ENCODE data around the gene INHBC. TPM values are rescaled to one million over a fixed set of nuclear protein-coding genes. Genes with fewer than 3 reads are reported as not detected.

The INHBC gene
- total RNA-seq, 1 donor from 2014 or later, result not detected

DNA sequence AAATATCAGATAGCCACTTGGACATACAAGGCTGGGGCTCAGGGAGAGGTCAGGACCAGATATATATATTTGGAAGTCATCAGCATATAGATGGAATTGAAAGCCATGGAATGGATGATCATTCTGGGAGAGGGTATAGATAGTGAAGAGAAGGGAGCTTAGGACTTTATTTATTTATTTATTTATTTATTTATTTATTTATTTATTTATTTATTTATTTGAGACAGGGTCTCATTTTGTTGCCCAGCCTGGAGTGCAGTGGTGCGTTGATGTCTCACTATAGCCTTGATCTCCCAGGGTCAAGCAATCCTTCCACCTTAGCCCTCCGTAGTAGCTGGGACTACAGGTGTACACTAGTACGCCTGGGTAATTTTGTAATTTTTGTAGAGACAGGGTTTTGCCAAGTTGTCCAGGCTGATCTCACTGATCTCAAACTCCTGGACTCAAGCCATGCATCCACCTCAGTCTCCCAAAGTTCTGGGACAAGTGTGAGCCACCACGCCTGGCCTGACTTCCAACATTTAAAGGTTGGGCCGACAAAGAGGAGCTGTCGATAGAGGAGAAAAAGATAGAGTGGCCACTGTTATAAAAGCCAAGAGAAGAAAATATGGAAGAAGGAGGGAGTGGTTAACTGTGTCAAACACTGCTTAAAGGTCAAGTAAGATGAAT lies 11.8 kb downstream of the INHBC start:
- no peaks in the 10 kb centered on the region for H3K36me3 ChIP-seq
- DNase-seq, result no peak
- intact Hi-C loops (cut with micrococcal nuclease), result no loop called here

DNA sequence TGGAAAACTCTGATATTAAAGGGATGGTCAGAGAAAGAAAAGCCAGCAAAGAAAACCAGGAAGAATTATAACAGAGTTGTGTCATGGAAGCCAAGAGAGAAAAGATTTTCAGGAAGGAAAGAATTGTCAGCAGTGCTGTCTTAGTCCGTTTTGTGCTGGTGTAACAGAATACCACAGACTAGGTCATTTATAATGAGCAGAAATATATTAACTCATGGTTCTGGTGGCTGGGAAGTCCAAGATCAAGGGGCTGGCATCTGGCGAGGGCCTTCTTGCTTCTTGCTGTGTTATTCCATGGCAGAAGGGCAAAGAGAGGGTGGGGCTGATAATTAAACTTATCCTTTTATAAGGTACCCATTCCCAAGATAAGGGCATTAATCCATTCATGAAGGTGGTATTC lies 14.1 kb downstream of the INHBC start:
- Histone ChIP-seq H3K36me3 (no peaks in the 10 kb centered on the region), H3K9me3 (replicated peaks) (no peaks in the 10 kb centered on the region), H3K4me3 (no peak overlapping the region), H3K4me1 (peaks cover 18% of the 10 kb centered on the region), H3K27me3 (ENCODE audit: low read depth) (no peaks in the 10 kb centered on the region), H3K27ac (replicated peaks) (no peak overlapping the region)
- TF ChIP-seq, protein P1, sequence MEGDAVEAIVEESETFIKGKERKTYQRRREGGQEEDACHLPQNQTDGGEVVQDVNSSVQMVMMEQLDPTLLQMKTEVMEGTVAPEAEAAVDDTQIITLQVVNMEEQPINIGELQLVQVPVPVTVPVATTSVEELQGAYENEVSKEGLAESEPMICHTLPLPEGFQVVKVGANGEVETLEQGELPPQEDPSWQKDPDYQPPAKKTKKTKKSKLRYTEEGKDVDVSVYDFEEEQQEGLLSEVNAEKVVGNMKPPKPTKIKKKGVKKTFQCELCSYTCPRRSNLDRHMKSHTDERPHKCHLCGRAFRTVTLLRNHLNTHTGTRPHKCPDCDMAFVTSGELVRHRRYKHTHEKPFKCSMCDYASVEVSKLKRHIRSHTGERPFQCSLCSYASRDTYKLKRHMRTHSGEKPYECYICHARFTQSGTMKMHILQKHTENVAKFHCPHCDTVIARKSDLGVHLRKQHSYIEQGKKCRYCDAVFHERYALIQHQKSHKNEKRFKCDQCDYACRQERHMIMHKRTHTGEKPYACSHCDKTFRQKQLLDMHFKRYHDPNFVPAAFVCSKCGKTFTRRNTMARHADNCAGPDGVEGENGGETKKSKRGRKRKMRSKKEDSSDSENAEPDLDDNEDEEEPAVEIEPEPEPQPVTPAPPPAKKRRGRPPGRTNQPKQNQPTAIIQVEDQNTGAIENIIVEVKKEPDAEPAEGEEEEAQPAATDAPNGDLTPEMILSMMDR (IDR thresholded peaks at IDR 0.05; ENCODE audit: borderline replicate concordance), result no peak
- intact Hi-C loops (cut with micrococcal nuclease), result no loop called here
- no peak for DNase-seq

More for the DNA sequence above, 11.8 kb downstream of the INHBC start:
- H3K4me1 ChIP-seq, result peaks cover under 1% of the 10 kb centered on the region
- H3K27ac ChIP-seq (replicated peaks), result no peak overlapping the region
- TF ChIP-seq, protein P1 (IDR thresholded peaks at IDR 0.05; ENCODE audit: borderline replicate concordance), result no peak
- H3K4me3 ChIP-seq, result no peak overlapping the region
- peaks cover 9% of the 10 kb centered on the region for H3K9me3 ChIP-seq (replicated peaks)
- no peaks in the 10 kb centered on the region for H3K27me3 ChIP-seq (ENCODE audit: low read depth)

DNA sequence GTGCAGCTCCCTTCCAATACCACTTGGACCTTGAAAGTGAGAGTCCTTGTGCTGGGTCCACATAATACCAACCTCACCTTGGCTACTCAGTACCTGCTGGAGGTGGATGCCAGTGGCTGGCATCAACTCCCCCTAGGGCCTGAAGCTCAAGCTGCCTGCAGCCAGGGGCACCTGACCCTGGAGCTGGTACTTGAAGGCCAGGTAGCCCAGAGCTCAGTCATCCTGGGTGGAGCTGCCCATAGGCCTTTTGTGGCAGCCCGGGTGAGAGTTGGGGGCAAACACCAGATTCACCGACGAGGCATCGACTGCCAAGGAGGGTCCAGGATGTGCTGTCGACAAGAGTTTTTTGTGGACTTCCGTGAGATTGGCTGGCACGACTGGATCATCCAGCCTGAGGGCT lies 14.8 kb downstream of the INHBC start:
- Histone ChIP-seq H3K27ac (replicated peaks) (no peak overlapping the region), H3K4me3 (no peak overlapping the region), H3K36me3 (no peaks in the 10 kb centered on the region), H3K27me3 (ENCODE audit: low read depth) (no peaks in the 10 kb centered on the region), H3K9me3 (replicated peaks) (no peaks in the 10 kb centered on the region), H3K4me1 (peaks cover 18% of the 10 kb centered on the region)
- no peak for DNase-seq
- TF ChIP-seq, protein P1 (IDR thresholded peaks at IDR 0.05; ENCODE audit: borderline replicate concordance), result no peak
- intact Hi-C loops (cut with micrococcal nuclease), result no loop called here

DNA sequence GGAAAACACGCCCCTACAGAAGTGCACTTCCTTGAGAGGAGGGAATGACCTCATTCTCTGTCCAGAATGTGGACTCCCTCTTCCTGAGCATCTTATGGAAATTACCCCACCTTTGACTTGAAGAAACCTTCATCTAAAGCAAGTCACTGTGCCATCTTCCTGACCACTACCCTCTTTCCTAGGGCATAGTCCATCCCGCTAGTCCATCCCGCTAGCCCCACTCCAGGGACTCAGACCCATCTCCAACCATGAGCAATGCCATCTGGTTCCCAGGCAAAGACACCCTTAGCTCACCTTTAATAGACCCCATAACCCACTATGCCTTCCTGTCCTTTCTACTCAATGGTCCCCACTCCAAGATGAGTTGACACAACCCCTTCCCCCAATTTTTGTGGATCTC lies 15.5 kb downstream of the INHBC start:
- Histone ChIP-seq H3K4me1 (peaks cover 18% of the 10 kb centered on the region), H3K4me3 (no peak overlapping the region), H3K27me3 (ENCODE audit: low read depth) (no peaks in the 10 kb centered on the region), H3K27ac (replicated peaks) (no peak overlapping the region), H3K9me3 (replicated peaks) (no peaks in the 10 kb centered on the region), H3K36me3 (no peaks in the 10 kb centered on the region)
- no peak for DNase-seq
- intact Hi-C loops (cut with micrococcal nuclease), result no loop called here
- TF ChIP-seq, protein P1 (IDR thresholded peaks at IDR 0.05; ENCODE audit: borderline replicate concordance), result no peak

DNA sequence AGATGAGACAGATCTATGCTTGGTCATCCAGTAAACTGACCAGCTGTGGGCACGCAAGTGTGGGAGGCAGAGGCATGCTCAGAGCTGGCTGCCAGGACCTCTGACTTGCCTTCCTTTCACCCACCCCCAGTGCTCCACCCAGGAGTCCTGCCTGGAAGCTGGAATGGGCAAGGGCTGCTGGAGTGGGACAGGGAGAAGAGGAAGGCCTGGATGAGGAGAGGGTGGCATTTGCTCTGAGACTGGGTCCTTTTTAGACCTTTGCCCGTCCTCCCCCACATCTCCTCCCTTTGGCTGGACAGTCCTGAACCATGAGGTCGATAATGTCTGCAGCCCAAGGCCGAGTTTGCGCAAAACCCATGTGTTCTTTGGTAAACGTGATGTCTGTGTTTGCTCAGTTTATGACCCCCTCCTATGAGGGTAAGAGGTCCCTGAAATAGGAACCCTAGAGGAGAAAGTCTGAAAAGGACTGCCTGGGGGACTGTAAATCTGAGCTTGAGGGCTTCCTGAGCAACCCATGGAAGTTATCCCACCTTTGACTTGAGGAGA lies 16.7 kb downstream of the INHBC start:
- no peaks in the 10 kb centered on the region for H3K9me3 ChIP-seq (replicated peaks)
- no peak for DNase-seq
- no peaks in the 10 kb centered on the region for H3K36me3 ChIP-seq
- H3K27ac ChIP-seq (replicated peaks), result peak overlapping the region; percentile 91
- peaks cover 18% of the 10 kb centered on the region for H3K4me1 ChIP-seq
- no peaks in the 10 kb centered on the region for H3K27me3 ChIP-seq (ENCODE audit: low read depth)
- TF ChIP-seq, protein P1 (IDR thresholded peaks at IDR 0.05; ENCODE audit: borderline replicate concordance), result no peak
- intact Hi-C loops (cut with micrococcal nuclease), result no loop called here
- H3K4me3 ChIP-seq, result no peak overlapping the region

All from left ventricle myocardium inferior (tissue), 1 donor.